H1 (cell line): Measurements from ENCODE around the gene PRR5. TPM values are rescaled to one million over a fixed set of nuclear protein-coding genes. Genes with fewer than 3 reads are reported as not detected.

Source experiments
- CEBPB ChIP-seq: IDR thresholded peaks from 2 replicates; pipeline ENCODE4 v1.6.1; 2012; ENCODE audit warnings: low read depth, low read length
- CREB1 ChIP-seq: IDR thresholded peaks from 2 replicates; pipeline ENCODE4 v1.6.1; 2012; ENCODE audit warnings: inconsistent platforms
- JUN ChIP-seq: IDR thresholded peaks from 2 replicates; pipeline ENCODE4 v1.6.1; 2011; ENCODE audit warnings: low read depth, mild to moderate bottlenecking, improper control_type of control experiment, low read length
- KDM1A ChIP-seq: fragments of 200-600, 300-600 bp; sonication (generic); IDR thresholded peaks from 2 replicates; pipeline ENCODE4 v1.7.1; 2016; ENCODE audit warnings: mild to moderate bottlenecking, low read length, borderline replicate concordance
- polyA plus RNA-seq, 7 experiments: library from polyadenylated mRNA; depleted of rRNA in 3 of 7; stranded (reverse) in 5 of 7; unstranded in 2 of 7; fragments of >200 nt in 5 of 7; fragments of 200-250 nt in 2 of 7; gene quantifications; 1 replicate in 5 of 7; 2 replicates in 1 of 7; 4 replicates in 1 of 7; pipeline versions ENCODE4 v1.2.1 to v1.2.3, GENCODE V29; 2011 to 2013; ENCODE audit warnings: missing spikeins in 2 of 7, mixed read lengths in 2 of 7
- total RNA-seq: library from RNA; stranded (reverse); fragmentation: NEBNext Ultra II Directional; extraction: Animal tissue kit (Norgen Biotek cat#: 25700); gene quantifications from 2 replicates; pipeline ENCODE4 v1.2.1, GENCODE V29; 2021

Gene PRR5
- total and polyA plus RNA-seq, 2 of the 8 experiments (the other 6 are each of a cell fraction or from before 2014, with no cell fraction given), result 16.5 to 25.7 TPM

DNA sequence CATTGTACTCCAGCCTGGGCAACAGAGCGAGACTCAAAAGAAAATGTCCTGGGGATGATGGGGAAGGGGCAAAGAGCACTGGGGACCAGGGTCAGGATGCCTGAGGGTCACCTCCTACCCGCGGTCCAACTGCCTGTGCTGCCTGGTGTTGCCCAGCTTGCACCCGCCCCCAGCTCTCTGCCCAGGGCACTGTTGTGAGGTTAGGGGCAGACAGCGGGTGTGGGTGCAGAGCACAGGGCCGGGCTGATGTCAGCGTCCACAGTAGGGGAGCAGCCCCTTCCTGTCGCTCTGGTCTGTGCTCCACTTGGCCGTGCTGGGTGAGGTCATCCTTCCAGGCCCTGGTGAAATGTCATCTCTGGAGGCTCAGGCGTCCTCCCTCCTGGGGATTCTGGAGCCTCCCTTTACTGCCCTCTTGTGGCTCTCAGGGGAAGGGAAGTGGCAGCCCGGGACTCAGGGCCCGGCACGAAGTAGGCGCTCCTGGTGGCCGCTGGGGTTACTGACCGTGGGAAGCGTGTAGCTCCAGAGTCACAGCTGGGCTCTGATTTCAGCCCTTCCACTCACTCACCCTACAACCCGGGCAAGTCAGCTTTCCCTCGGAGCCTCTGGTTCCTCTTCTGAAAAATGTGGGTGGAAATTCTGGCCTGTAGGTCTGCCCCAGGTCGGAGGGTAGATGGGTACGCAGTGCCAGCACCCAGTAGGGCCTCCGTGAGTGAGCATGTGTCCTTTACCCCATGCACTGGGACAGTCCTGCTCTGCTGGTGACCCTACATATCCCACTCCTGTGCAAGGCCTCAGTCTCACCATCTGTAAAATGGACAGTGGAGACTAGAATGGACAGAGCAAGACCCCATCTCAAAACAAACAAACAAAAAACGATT lies 17.3 kb upstream of the PRR5 start (continued):
- no peak; the same call in 1 of the 2 replicates for TF ChIP-seq KDM1A
- TF ChIP-seq CREB1, result peak; percentile 88
- TF ChIP-seq JUN, result peak; percentile 55; the same call in 1 of the 2 replicates
- 0 out of 2 replicates have a peak, but pooled peaks have one; percentile 37 for TF ChIP-seq CEBPB
